Activated T-cell treated with anti-CD3 and anti-CD28 coated beads, Interleukin-2, amount 50 U/mL, for 24 hours (primary cell): ENCODE measurements around the gene DAB2IP.
"Not testable (repeated sequence)": the region's sequence is repeated elsewhere in the genome, so short reads cannot be mapped to it uniquely, and the experiment has no call there.

Experiments
- DNase-seq: peaks from one replicate; pipeline ENCODE4 v3.0.0-alpha.2; 2020
- H3K27ac Mint-ChIP-seq: 2 replicates; pipeline ENCODE4 v1.8.0; 2020; ENCODE audit warnings: mild to moderate bottlenecking, mixed read lengths
- H3K27me3 Mint-ChIP-seq: 2 replicates; pipeline ENCODE4 v1.8.0; 2020; ENCODE audit warnings: mixed read lengths
- H3K36me3 Mint-ChIP-seq: 2 replicates; pipeline ENCODE4 v1.8.0; 2020; ENCODE audit warnings: low read depth, mixed read lengths
- H3K4me1 Mint-ChIP-seq: 2 replicates; pipeline ENCODE4 v1.8.0; 2020; ENCODE audit warnings: low read depth, mixed read lengths
- H3K4me3 Mint-ChIP-seq: 2 replicates; pipeline ENCODE4 v1.8.0; 2020; ENCODE audit warnings: mild to moderate bottlenecking, moderate library complexity, mixed read lengths
- H3K9me3 Mint-ChIP-seq: 2 replicates; pipeline ENCODE4 v1.8.0; 2020; ENCODE audit warnings: mixed read lengths

The DAB2IP gene

GRCh38 chr9:121635300-121635876 lies 16.0 kb upstream of the DAB2IP start:
- H3K9me3 Mint-ChIP-seq, result no peaks in the 10 kb centered on the region
- H3K36me3 Mint-ChIP-seq, result no peaks in the 10 kb centered on the region
- no peak overlapping the region for H3K4me3 Mint-ChIP-seq
- H3K27ac Mint-ChIP-seq, result no peak overlapping the region
- DNase-seq, result no peak
- H3K27me3 Mint-ChIP-seq, result peaks cover 9% of the 10 kb centered on the region
- H3K4me1 Mint-ChIP-seq, result peaks cover 5% of the 10 kb centered on the region

- H3K36me3 Mint-ChIP-seq, result no peaks in the 10 kb centered on the region
- H3K27me3 Mint-ChIP-seq, result peaks cover 6% of the 10 kb centered on the region
- no peak overlapping the region for H3K27ac Mint-ChIP-seq
- H3K4me3 Mint-ChIP-seq, result no peak overlapping the region
- H3K4me1 Mint-ChIP-seq, result peaks cover 5% of the 10 kb centered on the region
- no peaks in the 10 kb centered on the region for H3K9me3 Mint-ChIP-seq
- no peak for DNase-seq
These were observed 15.0 kb upstream of the DAB2IP start for GRCh38 chr9:121636341-121636865.

GRCh38 chr9:121636978-121637712 lies 14.3 kb upstream of the DAB2IP start:
- H3K36me3 Mint-ChIP-seq, result no peaks in the 10 kb centered on the region
- no peaks in the 10 kb centered on the region for H3K9me3 Mint-ChIP-seq
- H3K4me1 Mint-ChIP-seq, result peaks cover 5% of the 10 kb centered on the region
- no peak overlapping the region for H3K27ac Mint-ChIP-seq
- no peak for DNase-seq
- H3K27me3 Mint-ChIP-seq, result peaks cover 6% of the 10 kb centered on the region
- no peak overlapping the region for H3K4me3 Mint-ChIP-seq

- Mint-ChIP-seq H3K27ac (no peak overlapping the region), H3K36me3 (no peaks in the 10 kb centered on the region), H3K4me3 (no peak overlapping the region), H3K9me3 (no peaks in the 10 kb centered on the region), H3K27me3 (peaks cover 6% of the 10 kb centered on the region), H3K4me1 (peaks cover 5% of the 10 kb centered on the region)
- no peak for DNase-seq
These were observed 13.7 kb upstream of the DAB2IP start for GRCh38 chr9:121637713-121638220.

- no peak overlapping the region for H3K4me3 Mint-ChIP-seq
- H3K27me3 Mint-ChIP-seq, result peaks cover 6% of the 10 kb centered on the region
- H3K36me3 Mint-ChIP-seq, result no peaks in the 10 kb centered on the region
- peaks cover 5% of the 10 kb centered on the region for H3K4me1 Mint-ChIP-seq
- H3K27ac Mint-ChIP-seq, result no peak overlapping the region
- no peaks in the 10 kb centered on the region for H3K9me3 Mint-ChIP-seq
- DNase-seq, result no peak
These were observed 13.0 kb upstream of the DAB2IP start for GRCh38 chr9:121638399-121638798.

- Mint-ChIP-seq H3K36me3 (no peaks in the 10 kb centered on the region), H3K4me3 (no peak overlapping the region), H3K27ac (no peak overlapping the region), H3K9me3 (no peaks in the 10 kb centered on the region), H3K4me1 (peaks cover 5% of the 10 kb centered on the region), H3K27me3 (peaks cover 6% of the 10 kb centered on the region)
- no peak for DNase-seq
These were observed 12.4 kb upstream of the DAB2IP start for GRCh38 chr9:121638901-121639592.

- no peak for DNase-seq
- no peak overlapping the region for H3K27ac Mint-ChIP-seq
- peaks cover 1% of the 10 kb centered on the region for H3K4me1 Mint-ChIP-seq
- peaks cover 6% of the 10 kb centered on the region for H3K27me3 Mint-ChIP-seq
- H3K9me3 Mint-ChIP-seq, result no peaks in the 10 kb centered on the region
- H3K4me3 Mint-ChIP-seq, result no peak overlapping the region
- H3K36me3 Mint-ChIP-seq, result no peaks in the 10 kb centered on the region
These were observed 11.8 kb upstream of the DAB2IP start for GRCh38 chr9:121639619-121640018.

GRCh38 chr9:121640076-121640475 lies 11.4 kb upstream of the DAB2IP start:
- Mint-ChIP-seq H3K27me3 (peaks cover 3% of the 10 kb centered on the region), H3K36me3 (no peaks in the 10 kb centered on the region), H3K4me3 (no peak overlapping the region), H3K27ac (no peak overlapping the region), H3K4me1 (no peaks in the 10 kb centered on the region), H3K9me3 (no peaks in the 10 kb centered on the region)
- DNase-seq, result peak; percentile 59

- H3K4me3 Mint-ChIP-seq, result no peak overlapping the region
- no peaks in the 10 kb centered on the region for H3K9me3 Mint-ChIP-seq
- no peak for DNase-seq
- H3K27me3 Mint-ChIP-seq, result peaks cover 3% of the 10 kb centered on the region
- H3K27ac Mint-ChIP-seq, result no peak overlapping the region
- H3K4me1 Mint-ChIP-seq, result no peaks in the 10 kb centered on the region
- H3K36me3 Mint-ChIP-seq, result no peaks in the 10 kb centered on the region
These were observed 10.8 kb upstream of the DAB2IP start for GRCh38 chr9:121640491-121641223.

GRCh38 chr9:121641224-121641611 lies 10.2 kb upstream of the DAB2IP start:
- Mint-ChIP-seq H3K4me1 (no peaks in the 10 kb centered on the region), H3K4me3 (no peak overlapping the region), H3K27ac (no peak overlapping the region), H3K36me3 (no peaks in the 10 kb centered on the region), H3K27me3 (peaks cover 3% of the 10 kb centered on the region), H3K9me3 (no peaks in the 10 kb centered on the region)
- DNase-seq, result no peak

- Mint-ChIP-seq H3K4me1 (no peaks in the 10 kb centered on the region), H3K9me3 (no peaks in the 10 kb centered on the region), H3K27me3 (peaks cover 6% of the 10 kb centered on the region), H3K36me3 (no peaks in the 10 kb centered on the region), H3K4me3 (no peak overlapping the region), H3K27ac (no peak overlapping the region)
- no peak for DNase-seq
These were observed 8.7 kb upstream of the DAB2IP start for GRCh38 chr9:121642758-121643157.

- DNase-seq, result no peak
- Mint-ChIP-seq H3K27me3 (peaks cover 10% of the 10 kb centered on the region), H3K4me3 (no peak overlapping the region), H3K36me3 (no peaks in the 10 kb centered on the region), H3K4me1 (no peaks in the 10 kb centered on the region), H3K9me3 (no peaks in the 10 kb centered on the region), H3K27ac (no peak overlapping the region)
These were observed 8.0 kb upstream of the DAB2IP start for GRCh38 chr9:121643473-121643872.

- DNase-seq, H3K36me3 Mint-ChIP-seq, H3K4me3 Mint-ChIP-seq, H3K27ac Mint-ChIP-seq, H3K4me1 Mint-ChIP-seq, H3K9me3 Mint-ChIP-seq: not testable (repeated sequence)
- peaks cover 13% of the 10 kb centered on the region for H3K27me3 Mint-ChIP-seq
These were observed 7.4 kb upstream of the DAB2IP start for GRCh38 chr9:121644040-121644439.

GRCh38 chr9:121645003-121645402 lies 6.4 kb upstream of the DAB2IP start:
- DNase-seq, result no peak
- H3K4me1 Mint-ChIP-seq, result no peaks in the 10 kb centered on the region
- H3K4me3 Mint-ChIP-seq, result no peak overlapping the region
- no peak overlapping the region for H3K27ac Mint-ChIP-seq
- no peaks in the 10 kb centered on the region for H3K36me3 Mint-ChIP-seq
- peaks cover 21% of the 10 kb centered on the region for H3K27me3 Mint-ChIP-seq
- no peaks in the 10 kb centered on the region for H3K9me3 Mint-ChIP-seq
